K562 (cell line): ENCODE results near the gene KLB. TPM values are rescaled to one million over a fixed set of nuclear protein-coding genes. Genes with fewer than 3 reads are reported as not detected.
A peak's percentile ranks its signal among the peaks of the same experiment; 100 is the strongest.

ENCODE experiments used
- BDP1 ChIP-seq: IDR thresholded peaks from 3 replicates; pipeline ENCODE4 v1.6.1; 2011; ENCODE audit not compliant: insufficient read length, insufficient read depth
- CEBPG ChIP-seq, 3 experiments: fragments of 200-800 bp in 1 of 3; sonication (Bioruptor generic) in 1 of 3; sonication (generic) in 1 of 3; formaldehyde crosslinking in 1 of 3; IDR thresholded peaks in 2 of 3; conservative IDR thresholded peaks in 1 of 3; 2 replicates each; pipeline versions ENCODE4 v1.6.1 to v1.8.0; 2016 to 2022; ENCODE audit warnings: missing compliant biosample characterization in 2 of 3, missing genetic modification characterization in 2 of 3, mild to moderate bottlenecking in 1 of 3, missing genetic modification reagents in 1 of 3
- CREM ChIP-seq: IDR thresholded peaks from 2 replicates; pipeline ENCODE4 v1.6.1; 2014; ENCODE audit warnings: antibody characterized with exemption, low read depth
- KLF13 ChIP-seq: fragments of 450-650 bp; IDR thresholded peaks from 2 replicates; pipeline ENCODE4 v1.6.1; 2016; ENCODE audit warnings: missing genetic modification characterization, low read depth, mild to moderate bottlenecking, missing compliant biosample characterization, moderate library complexity, borderline replicate concordance
- NFYB ChIP-seq: IDR thresholded peaks from 2 replicates; pipeline ENCODE4 v1.6.1; 2011; ENCODE audit warnings: mild to moderate bottlenecking, moderate library complexity; ENCODE audit not compliant: insufficient read length; ENCODE audit errors: extremely low read depth
- STAG1 ChIP-seq: sonication (generic); formaldehyde crosslinking; IDR thresholded peaks from 2 replicates; pipeline ENCODE4 v1.5.0; 2020; ENCODE audit warnings: missing genetic modification reagents, borderline replicate concordance
- THRAP3 ChIP-seq: fragments of 450-650 bp; IDR thresholded peaks from 2 replicates; pipeline ENCODE4 v1.6.1; 2016; ENCODE audit warnings: mild to moderate bottlenecking, inconsistent platforms, borderline replicate concordance
- polyA plus RNA-seq, 8 experiments: library from polyadenylated mRNA; depleted of rRNA in 4 of 8; stranded (reverse) in 5 of 8; unstranded in 3 of 8; fragments of >200 nt; fragmentation: Nextera tagmentation in 2 of 8; fragmentation: Illumina TruSeq in 1 of 8; extraction: Ambion mirVana in 2 of 8; extraction: Trizol in 1 of 8; gene quantifications; 2 replicates each; pipeline versions ENCODE4 v1.2.1 to v1.2.3, GENCODE V29; 2011 to 2014; ENCODE audit warnings: inconsistent platforms in 1 of 8, missing spikeins in 1 of 8
- total RNA-seq, 7 experiments: library from RNA; depleted of rRNA in 6 of 7; stranded (reverse); fragments of >200 nt in 6 of 7; fragmentation: Illumina TruSeq in 2 of 7; extraction: Trizol in 2 of 7; gene quantifications; 2 replicates each; pipeline versions ENCODE4 v1.2.1 to v1.2.3, GENCODE V29; 2011 to 2021; ENCODE audit warnings: low replicate concordance in 1 of 7
- TF ChIP-seq, protein P1 (sequence below): fragments of 450-650 bp; IDR thresholded peaks from 2 replicates; pipeline ENCODE4 v1.7.1; 2018; ENCODE audit warnings: mild to moderate bottlenecking, low read depth; ENCODE audit not compliant: partially characterized antibody
- TF ChIP-seq, protein P2 (sequence below), 3 experiments: fragments of 200-800 bp in 1 of 3; fragments of 250-450 bp in 1 of 3; fragments of 450-650 bp in 1 of 3; sonication (Bioruptor Pico) in 1 of 3; sonication (Bioruptor generic) in 1 of 3; formaldehyde crosslinking in 1 of 3; IDR thresholded peaks; 2 replicates each; pipeline versions ENCODE4 v1.6.1 to v1.8.0; 2016 to 2022; ENCODE audit warnings: mild to moderate bottlenecking in 2 of 3, missing genetic modification characterization in 2 of 3, missing compliant biosample characterization in 1 of 3, moderate library complexity in 1 of 3
- TF ChIP-seq, protein P3 (sequence below): sonication (generic); formaldehyde crosslinking; IDR thresholded peaks from 2 replicates; pipeline ENCODE4 v1.8.1; 2023; ENCODE audit warnings: mild to moderate bottlenecking, missing genetic modification reagents, moderate library complexity

The KLB gene
- total and polyA plus RNA-seq, 9 of the 15 experiments (the other 6 are each of a cell fraction or from before 2014, with no cell fraction given): 0.04 to 0.13 TPM; not detected in 7

DNA sequence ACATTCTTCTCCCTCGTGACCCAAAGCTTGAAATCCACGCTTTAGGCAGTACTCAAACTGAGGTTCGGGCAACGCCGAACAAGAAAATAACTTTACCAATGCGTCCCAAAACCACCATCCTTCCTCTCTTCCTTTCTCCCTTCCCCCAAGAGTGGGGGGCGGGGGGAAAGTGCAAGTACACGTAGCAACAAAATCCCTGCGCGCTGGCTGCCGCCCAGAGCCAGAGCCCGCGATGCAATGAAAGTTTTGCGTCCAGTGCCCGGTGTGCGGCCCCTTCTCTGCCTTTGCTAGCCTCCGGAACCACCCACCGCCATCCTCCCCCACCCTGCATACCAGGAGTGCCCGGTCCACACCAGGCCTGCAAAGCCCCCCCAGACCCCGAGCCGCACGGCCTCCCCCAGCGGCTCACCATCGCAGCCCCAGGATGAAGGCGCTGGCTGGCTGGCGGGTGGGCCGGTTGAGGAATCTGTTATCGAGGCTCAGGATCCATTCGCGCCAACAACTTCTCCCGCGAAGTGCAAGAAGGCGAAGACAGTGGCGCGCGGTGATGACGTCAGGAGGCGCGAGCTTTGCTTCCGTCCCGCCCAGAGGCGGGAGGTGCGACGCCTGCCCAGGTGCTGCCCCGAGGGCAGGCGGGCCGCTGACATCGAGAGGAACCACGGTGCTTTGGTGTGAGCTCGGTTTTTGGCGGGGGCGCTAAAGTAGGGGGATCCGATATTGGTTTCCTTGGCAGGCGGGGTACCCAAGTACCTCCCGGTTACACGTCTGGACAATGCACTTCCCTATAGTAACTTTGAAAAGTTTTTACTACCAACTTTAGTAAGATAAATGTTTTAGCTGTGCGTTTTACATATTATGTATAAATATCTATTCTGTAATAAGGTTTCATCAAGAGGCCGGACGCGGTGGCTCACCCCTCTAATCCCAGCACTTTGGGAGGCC lies 40.6 kb upstream of the KLB start, which contains the start of gene RFC1 (continued):
- TF ChIP-seq, protein P1, sequence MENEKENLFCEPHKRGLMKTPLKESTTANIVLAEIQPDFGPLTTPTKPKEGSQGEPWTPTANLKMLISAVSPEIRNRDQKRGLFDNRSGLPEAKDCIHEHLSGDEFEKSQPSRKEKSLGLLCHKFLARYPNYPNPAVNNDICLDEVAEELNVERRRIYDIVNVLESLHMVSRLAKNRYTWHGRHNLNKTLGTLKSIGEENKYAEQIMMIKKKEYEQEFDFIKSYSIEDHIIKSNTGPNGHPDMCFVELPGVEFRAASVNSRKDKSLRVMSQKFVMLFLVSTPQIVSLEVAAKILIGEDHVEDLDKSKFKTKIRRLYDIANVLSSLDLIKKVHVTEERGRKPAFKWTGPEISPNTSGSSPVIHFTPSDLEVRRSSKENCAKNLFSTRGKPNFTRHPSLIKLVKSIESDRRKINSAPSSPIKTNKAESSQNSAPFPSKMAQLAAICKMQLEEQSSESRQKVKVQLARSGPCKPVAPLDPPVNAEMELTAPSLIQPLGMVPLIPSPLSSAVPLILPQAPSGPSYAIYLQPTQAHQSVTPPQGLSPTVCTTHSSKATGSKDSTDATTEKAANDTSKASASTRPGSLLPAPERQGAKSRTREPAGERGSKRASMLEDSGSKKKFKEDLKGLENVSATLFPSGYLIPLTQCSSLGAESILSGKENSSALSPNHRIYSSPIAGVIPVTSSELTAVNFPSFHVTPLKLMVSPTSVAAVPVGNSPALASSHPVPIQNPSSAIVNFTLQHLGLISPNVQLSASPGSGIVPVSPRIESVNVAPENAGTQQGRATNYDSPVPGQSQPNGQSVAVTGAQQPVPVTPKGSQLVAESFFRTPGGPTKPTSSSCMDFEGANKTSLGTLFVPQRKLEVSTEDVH: peak; percentile 97
- TF ChIP-seq, protein P2, sequence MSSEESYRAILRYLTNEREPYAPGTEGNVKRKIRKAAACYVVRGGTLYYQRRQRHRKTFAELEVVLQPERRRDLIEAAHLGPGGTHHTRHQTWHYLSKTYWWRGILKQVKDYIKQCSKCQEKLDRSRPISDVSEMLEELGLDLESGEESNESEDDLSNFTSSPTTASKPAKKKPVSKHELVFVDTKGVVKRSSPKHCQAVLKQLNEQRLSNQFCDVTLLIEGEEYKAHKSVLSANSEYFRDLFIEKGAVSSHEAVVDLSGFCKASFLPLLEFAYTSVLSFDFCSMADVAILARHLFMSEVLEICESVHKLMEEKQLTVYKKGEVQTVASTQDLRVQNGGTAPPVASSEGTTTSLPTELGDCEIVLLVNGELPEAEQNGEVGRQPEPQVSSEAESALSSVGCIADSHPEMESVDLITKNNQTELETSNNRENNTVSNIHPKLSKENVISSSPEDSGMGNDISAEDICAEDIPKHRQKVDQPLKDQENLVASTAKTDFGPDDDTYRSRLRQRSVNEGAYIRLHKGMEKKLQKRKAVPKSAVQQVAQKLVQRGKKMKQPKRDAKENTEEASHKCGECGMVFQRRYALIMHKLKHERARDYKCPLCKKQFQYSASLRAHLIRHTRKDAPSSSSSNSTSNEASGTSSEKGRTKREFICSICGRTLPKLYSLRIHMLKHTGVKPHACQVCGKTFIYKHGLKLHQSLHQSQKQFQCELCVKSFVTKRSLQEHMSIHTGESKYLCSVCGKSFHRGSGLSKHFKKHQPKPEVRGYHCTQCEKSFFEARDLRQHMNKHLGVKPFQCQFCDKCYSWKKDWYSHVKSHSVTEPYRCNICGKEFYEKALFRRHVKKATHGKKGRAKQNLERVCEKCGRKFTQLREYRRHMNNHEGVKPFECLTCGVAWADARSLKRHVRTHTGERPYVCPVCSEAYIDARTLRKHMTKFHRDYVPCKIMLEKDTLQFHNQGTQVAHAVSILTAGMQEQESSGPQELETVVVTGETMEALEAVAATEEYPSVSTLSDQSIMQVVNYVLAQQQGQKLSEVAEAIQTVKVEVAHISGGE (CRISPR knock-in tag; IDR thresholded peaks at IDR 0.05): no peak; a peak in 1 of 6 replicates
- TF ChIP-seq BDP1 (no peak), KLF13 (tag) (0 out of 2 replicates have a peak, but pooled peaks have one; percentile 22), THRAP3 (no peak), CREM (peak; percentile 100), CEBPG (CRISPR knock-in tag; IDR thresholded peaks at IDR 0.05) (peak; percentile 60; the same call in 1 of the 2 replicates), CEBPG (tag; conservative IDR thresholded peaks at IDR 0.05 in 1 of 2, IDR thresholded peaks at IDR 0.05 in 1 of 2) (no peak), NFYB (no peak), STAG1 (no peak)
- TF ChIP-seq, protein P3, sequence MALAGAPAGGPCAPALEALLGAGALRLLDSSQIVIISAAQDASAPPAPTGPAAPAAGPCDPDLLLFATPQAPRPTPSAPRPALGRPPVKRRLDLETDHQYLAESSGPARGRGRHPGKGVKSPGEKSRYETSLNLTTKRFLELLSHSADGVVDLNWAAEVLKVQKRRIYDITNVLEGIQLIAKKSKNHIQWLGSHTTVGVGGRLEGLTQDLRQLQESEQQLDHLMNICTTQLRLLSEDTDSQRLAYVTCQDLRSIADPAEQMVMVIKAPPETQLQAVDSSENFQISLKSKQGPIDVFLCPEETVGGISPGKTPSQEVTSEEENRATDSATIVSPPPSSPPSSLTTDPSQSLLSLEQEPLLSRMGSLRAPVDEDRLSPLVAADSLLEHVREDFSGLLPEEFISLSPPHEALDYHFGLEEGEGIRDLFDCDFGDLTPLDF: peak; percentile 98
